CD14-positive monocyte (primary cell): ENCODE results near the gene MOB3A. TPM values are rescaled to one million over a fixed set of nuclear protein-coding genes. Genes with fewer than 3 reads are reported as not detected.
"Not testable (repeated sequence)": the region's sequence is repeated elsewhere in the genome, so short reads cannot be mapped to it uniquely, and the experiment has no call there.

Experiments
- DNase-seq, 3 donors: peaks; one replicate each; pipeline ENCODE4 v3.0.0-alpha.2; 2011 to 2022
- H2AFZ ChIP-seq: 2 replicates; pipeline ENCODE4 v1.6.0; 2012; ENCODE audit warnings: mild to moderate bottlenecking, low read depth, low read length, inconsistent platforms; ENCODE audit not compliant: insufficient read depth, poor library complexity, severe bottlenecking
- H3K27ac ChIP-seq, 2 donors: 1 replicate in 1 of 2; 2 replicates in 1 of 2; pipeline ENCODE4 v1.5.1; 2012 to 2013; ENCODE audit warnings: low read length in 2 of 2, control low read depth in 1 of 2, inconsistent platforms in 1 of 2, low read depth in 1 of 2, mild to moderate bottlenecking in 1 of 2
- H3K27me3 ChIP-seq, 2 donors: one replicate each; pipeline versions ENCODE4 v1.6.0 to v1.6.1; 2011 to 2013; ENCODE audit warnings: low read length in 2 of 2; ENCODE audit not compliant: control insufficient read depth in 2 of 2, insufficient read depth in 2 of 2
- H3K36me3 ChIP-seq, 2 donors: replicated peaks in 1 of 2; 1 replicate in 1 of 2; 2 replicates in 1 of 2; pipeline versions ENCODE4 v1.5.1 to v1.6.1; 2012 to 2013; ENCODE audit warnings: low read length in 2 of 2, control low read depth in 1 of 2, inconsistent platforms in 1 of 2, mild to moderate bottlenecking in 1 of 2; ENCODE audit not compliant: insufficient read depth in 2 of 2, control insufficient read depth in 1 of 2
- H3K4me1 ChIP-seq, 2 donors: 1 replicate in 1 of 2; 2 replicates in 1 of 2; pipeline versions ENCODE4 v1.5.1 to v1.6.1; 2012 to 2013; ENCODE audit warnings: low read length in 2 of 2, control low read depth in 1 of 2, inconsistent platforms in 1 of 2, mild to moderate bottlenecking in 1 of 2, moderate library complexity in 1 of 2; ENCODE audit not compliant: insufficient read depth in 2 of 2, control insufficient read depth in 1 of 2
- H3K4me2 ChIP-seq: replicated peaks from 2 replicates; pipeline ENCODE3; 2012; ENCODE audit warnings: low read length, moderate library complexity, mild to moderate bottlenecking; ENCODE audit not compliant: poor library complexity, severe bottlenecking; ENCODE audit errors: extremely low read depth
- H3K4me3 ChIP-seq, 3 experiments: fragments of 200-600 bp in 1 of 3; sonication (generic) in 1 of 3; replicated peaks in 1 of 3; 1 replicate in 2 of 3; 2 replicates in 1 of 3; pipeline ENCODE4 v1.5.1; 2011 to 2013; ENCODE audit warnings: low read length in 3 of 3, mild to moderate bottlenecking in 3 of 3, control low read depth in 2 of 3, low read depth in 2 of 3, inconsistent platforms in 1 of 3, moderate library complexity in 1 of 3
- H3K79me2 ChIP-seq: 2 replicates; pipeline ENCODE4 v1.6.0; 2012; ENCODE audit warnings: mild to moderate bottlenecking, control low read depth, inconsistent platforms, low read length, moderate library complexity; ENCODE audit not compliant: insufficient read depth
- H3K9ac ChIP-seq: 2 replicates; pipeline ENCODE4 v1.6.0; 2017; ENCODE audit warnings: low read length, mild to moderate bottlenecking; ENCODE audit not compliant: insufficient read depth, poor library complexity, severe bottlenecking
- H3K9me3 ChIP-seq, 2 donors: replicated peaks in 1 of 2; 1 replicate in 1 of 2; 2 replicates in 1 of 2; pipeline versions ENCODE4 v1.5.1 to v1.6.1; 2012 to 2013; ENCODE audit warnings: low read length in 2 of 2, control low read depth in 1 of 2; ENCODE audit not compliant: control insufficient read depth in 1 of 2, insufficient read depth in 1 of 2
- H4K20me1 ChIP-seq: 2 replicates; pipeline ENCODE4 v1.6.0; 2012; ENCODE audit warnings: mild to moderate bottlenecking, low read length, control low read depth, moderate library complexity; ENCODE audit not compliant: insufficient read depth
- H3K27ac Mint-ChIP-seq, 7 donors: one replicate each; pipeline ENCODE4 v1.8.0; 2020; ENCODE audit warnings: mild to moderate bottlenecking in 7 of 7, mixed read lengths in 7 of 7, moderate library complexity in 6 of 7, inconsistent platforms in 2 of 7
- H3K27me3 Mint-ChIP-seq, 3 donors: one replicate each; pipeline ENCODE4 v1.8.0; 2021 to 2022; ENCODE audit warnings: low read depth in 3 of 3, mild to moderate bottlenecking in 3 of 3, mixed read lengths in 3 of 3, moderate library complexity in 3 of 3, inconsistent platforms in 1 of 3
- H3K36me3 Mint-ChIP-seq, 2 donors: one replicate each; pipeline ENCODE4 v1.8.0; 2020; ENCODE audit warnings: mixed read lengths in 2 of 2, inconsistent platforms in 1 of 2, mild to moderate bottlenecking in 1 of 2
- H3K4me1 Mint-ChIP-seq: one replicate; pipeline ENCODE4 v1.8.0; 2020; ENCODE audit warnings: mild to moderate bottlenecking, mixed read lengths
- H3K4me3 Mint-ChIP-seq, 2 donors: one replicate each; pipeline ENCODE4 v1.8.0; 2020; ENCODE audit warnings: mild to moderate bottlenecking in 2 of 2, mixed read lengths in 2 of 2, moderate library complexity in 1 of 2
- H3K9me3 Mint-ChIP-seq, 7 donors: one replicate each; pipeline ENCODE4 v1.8.0; 2020 to 2022; ENCODE audit warnings: mixed read lengths in 7 of 7, mild to moderate bottlenecking in 6 of 7, moderate library complexity in 6 of 7, inconsistent platforms in 2 of 7
- CTCF ChIP-seq: fragments of 200-600 bp; IDR thresholded peaks from one replicate; pipeline ENCODE4 v1.8.0; 2022; ENCODE audit warnings: antibody characterized with exemption, mild to moderate bottlenecking
- WGBS: methylation state at CpG from one replicate; pipeline ENCODE4 v1.1.5; 2013; ENCODE audit warnings: missing lambda C conversion rate; ENCODE audit not compliant: insufficient coverage; 5-methylcytosine and 5-hydroxymethylcytosine counted together
- intact Hi-C, 2 donors: fragments of 100-400 bp; cut with micrococcal nuclease; formaldehyde crosslinking; loops; one replicate each; pipeline versions ENCODE4 v1.15.0 to v1.15.1; 2023
- polyA plus RNA-seq, 3 donors: library from polyadenylated mRNA; depleted of rRNA in 1 of 3; unstranded in 2 of 3; stranded (reverse) in 1 of 3; fragments of 300-500 nt in 2 of 3; fragments of >200 nt in 1 of 3; fragmentation: Illumina TruSeq in 2 of 3; gene quantifications; 1 replicate in 2 of 3; 2 replicates in 1 of 3; pipeline ENCODE4 v1.2.3, GENCODE V29; 2012 to 2021

The MOB3A gene
- polyA plus RNA-seq, 3 donors: 60.5 to 179 (median 96.3) TPM

- no peaks in the 10 kb centered on the region for H3K9me3 ChIP-seq
- no peak overlapping the region for H3K9ac ChIP-seq
- H3K4me1 ChIP-seq: no peaks in the 10 kb centered on the region
- Mint-ChIP-seq H3K27me3 (no peaks in the 10 kb centered on the region), H3K4me1 (no peaks in the 10 kb centered on the region), H3K27ac (peak overlapping the region in 2 of 7 donors; percentile 8 to 40), H3K4me3 (no peak overlapping the region), H3K36me3 (peaks cover 67 to 87% of the 10 kb centered on the region in 2 donors), H3K9me3 (no peaks in the 10 kb centered on the region)
- peaks cover 81% of the 10 kb centered on the region for H4K20me1 ChIP-seq
- intact Hi-C loops: no loop called here
- 98% methylated on average over 14 of the region's 21 CpGs for WGBS
- no peak overlapping the region for H3K4me2 ChIP-seq
- no peak overlapping the region for H3K4me3 ChIP-seq
- DNase-seq: no peak
- no peaks in the 10 kb centered on the region for H3K27me3 ChIP-seq
- H3K36me3 ChIP-seq: peaks cover 80 to 86% of the 10 kb centered on the region in 2 donors
- H3K27ac ChIP-seq: no peak overlapping the region
- peaks cover 28% of the 10 kb centered on the region for H3K79me2 ChIP-seq
- H2AFZ ChIP-seq: no peak overlapping the region
- no peak for TF ChIP-seq CTCF
Observed at GRCh38 chr19:2129022-2129421, 32.9 kb upstream of the MOB3A start.

- H3K9me3 Mint-ChIP-seq, H3K9me3 ChIP-seq, H3K4me2 ChIP-seq, H3K27me3 ChIP-seq, H3K4me1 ChIP-seq, H3K4me3 ChIP-seq, DNase-seq, H3K4me3 Mint-ChIP-seq, H3K27ac Mint-ChIP-seq, H3K27me3 Mint-ChIP-seq, H3K27ac ChIP-seq, H3K9ac ChIP-seq, H3K4me1 Mint-ChIP-seq, H2AFZ ChIP-seq, intact Hi-C loops: not testable (repeated sequence)
- Histone ChIP-seq H4K20me1 (peaks cover 86% of the 10 kb centered on the region), H3K36me3 (peaks cover 81 to 91% of the 10 kb centered on the region in 2 donors), H3K79me2 (peaks cover 28% of the 10 kb centered on the region)
- 98% methylated on average over 8 of the region's 34 CpGs for WGBS
- H3K36me3 Mint-ChIP-seq: peaks cover 69 to 89% of the 10 kb centered on the region in 2 donors
Observed at GRCh38 chr19:2128252-2128651, 32.1 kb upstream of the MOB3A start.
